HCT116 (cell line): ENCODE data around the gene EML1.

Experiments used
- EZH2 ChIP-seq: fragments of 200-600 bp; sonication (generic); IDR thresholded peaks from 2 replicates; pipeline ENCODE4 v1.6.1; 2017; ENCODE audit warnings: antibody characterized with exemption, mixed run types
- EZH2phosphoT487 ChIP-seq: fragments of 200-600 bp; IDR thresholded peaks from 2 replicates; pipeline ENCODE4 v1.6.1; 2018; ENCODE audit warnings: antibody characterized with exemption, borderline replicate concordance
- FOSL1 ChIP-seq: IDR thresholded peaks from 2 replicates; pipeline ENCODE4 v1.6.1; 2012; ENCODE audit warnings: low read depth
- POLR2AphosphoS5 ChIP-seq: IDR thresholded peaks from 2 replicates; pipeline ENCODE4 v1.6.1; 2011; ENCODE audit warnings: mild to moderate bottlenecking, low read depth, low read length, moderate library complexity
- RAD21 ChIP-seq: IDR thresholded peaks from 2 replicates; pipeline ENCODE4 v1.6.1; 2012; ENCODE audit warnings: low read depth, mild to moderate bottlenecking
- SIN3A ChIP-seq: IDR thresholded peaks from 2 replicates; pipeline ENCODE4 v1.6.1; 2012; ENCODE audit warnings: low read depth
- ZNF274 ChIP-seq: fragments of 200-500 bp; sonication (Bioruptor generic); IDR thresholded peaks from 2 replicates; pipeline ENCODE4 v1.6.1; 2014; ENCODE audit warnings: mild to moderate bottlenecking, low read depth, low read length, inconsistent platforms
- TF ChIP-seq, protein P1 (sequence below), 3 experiments: fragments of 200-600 bp in 1 of 3; sonication (generic) in 1 of 3; IDR thresholded peaks in 2 of 3; conservative IDR thresholded peaks in 1 of 3; 2 replicates each; pipeline ENCODE4 v1.5.1; 2012 to 2017; ENCODE audit warnings: low read depth in 2 of 3, low read length in 2 of 3, antibody characterized with exemption in 1 of 3, borderline replicate concordance in 1 of 3, control low read depth in 1 of 3, mild to moderate bottlenecking in 1 of 3, mixed read lengths in 1 of 3, mixed run types in 1 of 3, moderate library complexity in 1 of 3; ENCODE audit not compliant: insufficient read depth in 1 of 3
- TF ChIP-seq, protein P2 (sequence below): IDR thresholded peaks from 2 replicates; pipeline ENCODE4 v1.6.1; 2012
- TF ChIP-seq, protein P3 (sequence below): IDR thresholded peaks from 2 replicates; pipeline ENCODE4 v1.6.1; 2011; ENCODE audit warnings: mild to moderate bottlenecking, low read length, moderate library complexity; ENCODE audit not compliant: insufficient replicate concordance; ENCODE audit errors: extremely low read depth
- TF ChIP-seq, protein P4 (sequence below): IDR thresholded peaks from 2 replicates; pipeline ENCODE4 v1.6.1; 2012; ENCODE audit warnings: low read depth
- TF ChIP-seq, protein P5 (sequence below): IDR thresholded peaks from 2 replicates; pipeline ENCODE4 v1.6.1; 2012

DNA sequence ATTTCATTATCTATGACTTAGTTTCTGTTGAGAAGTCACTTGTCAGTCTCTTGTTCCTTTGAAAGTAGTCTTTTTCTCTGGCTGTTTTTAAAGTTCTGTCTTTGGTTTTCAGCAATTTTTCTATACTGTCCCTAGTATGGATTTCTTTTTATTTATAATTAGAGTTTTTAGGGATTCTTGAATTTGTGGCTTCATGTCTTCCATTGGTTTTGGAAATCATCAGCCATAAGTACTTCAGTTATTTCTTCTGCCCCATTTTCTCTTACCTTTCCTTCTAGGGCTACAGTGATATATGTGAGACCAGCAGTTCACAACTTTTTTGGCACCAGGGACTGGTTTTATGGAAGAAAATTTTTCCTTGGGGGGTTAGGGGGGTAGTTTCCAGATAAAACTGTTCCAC lies 182.0 kb downstream of the EML1 start:
- TF ChIP-seq SIN3A: no peak
- TF ChIP-seq EZH2phosphoT487: no peak
- TF ChIP-seq, protein P1, sequence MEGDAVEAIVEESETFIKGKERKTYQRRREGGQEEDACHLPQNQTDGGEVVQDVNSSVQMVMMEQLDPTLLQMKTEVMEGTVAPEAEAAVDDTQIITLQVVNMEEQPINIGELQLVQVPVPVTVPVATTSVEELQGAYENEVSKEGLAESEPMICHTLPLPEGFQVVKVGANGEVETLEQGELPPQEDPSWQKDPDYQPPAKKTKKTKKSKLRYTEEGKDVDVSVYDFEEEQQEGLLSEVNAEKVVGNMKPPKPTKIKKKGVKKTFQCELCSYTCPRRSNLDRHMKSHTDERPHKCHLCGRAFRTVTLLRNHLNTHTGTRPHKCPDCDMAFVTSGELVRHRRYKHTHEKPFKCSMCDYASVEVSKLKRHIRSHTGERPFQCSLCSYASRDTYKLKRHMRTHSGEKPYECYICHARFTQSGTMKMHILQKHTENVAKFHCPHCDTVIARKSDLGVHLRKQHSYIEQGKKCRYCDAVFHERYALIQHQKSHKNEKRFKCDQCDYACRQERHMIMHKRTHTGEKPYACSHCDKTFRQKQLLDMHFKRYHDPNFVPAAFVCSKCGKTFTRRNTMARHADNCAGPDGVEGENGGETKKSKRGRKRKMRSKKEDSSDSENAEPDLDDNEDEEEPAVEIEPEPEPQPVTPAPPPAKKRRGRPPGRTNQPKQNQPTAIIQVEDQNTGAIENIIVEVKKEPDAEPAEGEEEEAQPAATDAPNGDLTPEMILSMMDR (IDR thresholded peaks at IDR 0.05 in 2 of 3, conservative IDR thresholded peaks at IDR 0.05 in 1 of 3; ENCODE audit: borderline replicate concordance in 1 of 3, insufficient read depth in 1 of 3, low read depth in 2 of 3, low read length in 2 of 3): no peak
- TF ChIP-seq, protein P2, sequence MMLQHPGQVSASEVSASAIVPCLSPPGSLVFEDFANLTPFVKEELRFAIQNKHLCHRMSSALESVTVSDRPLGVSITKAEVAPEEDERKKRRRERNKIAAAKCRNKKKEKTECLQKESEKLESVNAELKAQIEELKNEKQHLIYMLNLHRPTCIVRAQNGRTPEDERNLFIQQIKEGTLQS: no peak
- no peak for TF ChIP-seq FOSL1
- TF ChIP-seq, protein P3, sequence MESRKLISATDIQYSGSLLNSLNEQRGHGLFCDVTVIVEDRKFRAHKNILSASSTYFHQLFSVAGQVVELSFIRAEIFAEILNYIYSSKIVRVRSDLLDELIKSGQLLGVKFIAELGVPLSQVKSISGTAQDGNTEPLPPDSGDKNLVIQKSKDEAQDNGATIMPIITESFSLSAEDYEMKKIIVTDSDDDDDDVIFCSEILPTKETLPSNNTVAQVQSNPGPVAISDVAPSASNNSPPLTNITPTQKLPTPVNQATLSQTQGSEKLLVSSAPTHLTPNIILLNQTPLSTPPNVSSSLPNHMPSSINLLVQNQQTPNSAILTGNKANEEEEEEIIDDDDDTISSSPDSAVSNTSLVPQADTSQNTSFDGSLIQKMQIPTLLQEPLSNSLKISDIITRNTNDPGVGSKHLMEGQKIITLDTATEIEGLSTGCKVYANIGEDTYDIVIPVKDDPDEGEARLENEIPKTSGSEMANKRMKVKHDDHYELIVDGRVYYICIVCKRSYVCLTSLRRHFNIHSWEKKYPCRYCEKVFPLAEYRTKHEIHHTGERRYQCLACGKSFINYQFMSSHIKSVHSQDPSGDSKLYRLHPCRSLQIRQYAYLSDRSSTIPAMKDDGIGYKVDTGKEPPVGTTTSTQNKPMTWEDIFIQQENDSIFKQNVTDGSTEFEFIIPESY: no peak
- no peak for TF ChIP-seq POLR2AphosphoS5
- TF ChIP-seq EZH2: no peak
- no peak for TF ChIP-seq RAD21
- TF ChIP-seq, protein P4, sequence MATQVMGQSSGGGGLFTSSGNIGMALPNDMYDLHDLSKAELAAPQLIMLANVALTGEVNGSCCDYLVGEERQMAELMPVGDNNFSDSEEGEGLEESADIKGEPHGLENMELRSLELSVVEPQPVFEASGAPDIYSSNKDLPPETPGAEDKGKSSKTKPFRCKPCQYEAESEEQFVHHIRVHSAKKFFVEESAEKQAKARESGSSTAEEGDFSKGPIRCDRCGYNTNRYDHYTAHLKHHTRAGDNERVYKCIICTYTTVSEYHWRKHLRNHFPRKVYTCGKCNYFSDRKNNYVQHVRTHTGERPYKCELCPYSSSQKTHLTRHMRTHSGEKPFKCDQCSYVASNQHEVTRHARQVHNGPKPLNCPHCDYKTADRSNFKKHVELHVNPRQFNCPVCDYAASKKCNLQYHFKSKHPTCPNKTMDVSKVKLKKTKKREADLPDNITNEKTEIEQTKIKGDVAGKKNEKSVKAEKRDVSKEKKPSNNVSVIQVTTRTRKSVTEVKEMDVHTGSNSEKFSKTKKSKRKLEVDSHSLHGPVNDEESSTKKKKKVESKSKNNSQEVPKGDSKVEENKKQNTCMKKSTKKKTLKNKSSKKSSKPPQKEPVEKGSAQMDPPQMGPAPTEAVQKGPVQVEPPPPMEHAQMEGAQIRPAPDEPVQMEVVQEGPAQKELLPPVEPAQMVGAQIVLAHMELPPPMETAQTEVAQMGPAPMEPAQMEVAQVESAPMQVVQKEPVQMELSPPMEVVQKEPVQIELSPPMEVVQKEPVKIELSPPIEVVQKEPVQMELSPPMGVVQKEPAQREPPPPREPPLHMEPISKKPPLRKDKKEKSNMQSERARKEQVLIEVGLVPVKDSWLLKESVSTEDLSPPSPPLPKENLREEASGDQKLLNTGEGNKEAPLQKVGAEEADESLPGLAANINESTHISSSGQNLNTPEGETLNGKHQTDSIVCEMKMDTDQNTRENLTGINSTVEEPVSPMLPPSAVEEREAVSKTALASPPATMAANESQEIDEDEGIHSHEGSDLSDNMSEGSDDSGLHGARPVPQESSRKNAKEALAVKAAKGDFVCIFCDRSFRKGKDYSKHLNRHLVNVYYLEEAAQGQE: no peak
- TF ChIP-seq, protein P5, sequence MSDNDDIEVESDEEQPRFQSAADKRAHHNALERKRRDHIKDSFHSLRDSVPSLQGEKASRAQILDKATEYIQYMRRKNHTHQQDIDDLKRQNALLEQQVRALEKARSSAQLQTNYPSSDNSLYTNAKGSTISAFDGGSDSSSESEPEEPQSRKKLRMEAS: no peak
- no peak for TF ChIP-seq ZNF274
